NT2/D1 (cell line): ENCODE results near the gene CYP2B6.

Source experiments
- DNase-seq: peaks from one replicate; pipeline ENCODE4 v3.0.0-alpha.2; 2011; ENCODE audit warnings: low read depth, low spot score
- H3K27me3 ChIP-seq: 2 replicates; pipeline ENCODE4 v1.6.0; 2011; ENCODE audit warnings: mild to moderate bottlenecking; ENCODE audit not compliant: insufficient read length, insufficient read depth
- H3K36me3 ChIP-seq: 2 replicates; pipeline ENCODE4 v1.6.1; 2011; ENCODE audit warnings: mild to moderate bottlenecking, low read length, mixed read lengths; ENCODE audit not compliant: insufficient read depth, insufficient read length
- H3K4me1 ChIP-seq: 2 replicates; pipeline ENCODE4 v1.5.1; 2011; ENCODE audit not compliant: insufficient read depth, insufficient read length
- H3K4me3 ChIP-seq: 2 replicates; pipeline ENCODE4 v1.5.1; 2011; ENCODE audit warnings: low read depth; ENCODE audit not compliant: insufficient read length
- H3K9ac ChIP-seq: 2 replicates; pipeline ENCODE4 v1.6.0; 2011; ENCODE audit warnings: low read depth; ENCODE audit not compliant: insufficient read length
- H3K9me3 ChIP-seq: 2 replicates; pipeline ENCODE4 v1.5.1; 2011; ENCODE audit warnings: mild to moderate bottlenecking, low read length; ENCODE audit not compliant: insufficient read depth
- SUZ12 ChIP-seq: IDR thresholded peaks from 2 replicates; pipeline ENCODE4 v1.6.1; 2011; ENCODE audit not compliant: insufficient read length, insufficient read depth; ENCODE audit errors: extremely low read depth
- YY1 ChIP-seq: IDR thresholded peaks from 2 replicates; pipeline ENCODE4 v1.6.1; 2011; ENCODE audit not compliant: insufficient read length, insufficient read depth
- ZNF274 ChIP-seq: IDR thresholded peaks from 2 replicates; pipeline ENCODE4 v1.6.1; 2011; ENCODE audit warnings: mild to moderate bottlenecking, low read depth, low read length

The CYP2B6 gene

DNA sequence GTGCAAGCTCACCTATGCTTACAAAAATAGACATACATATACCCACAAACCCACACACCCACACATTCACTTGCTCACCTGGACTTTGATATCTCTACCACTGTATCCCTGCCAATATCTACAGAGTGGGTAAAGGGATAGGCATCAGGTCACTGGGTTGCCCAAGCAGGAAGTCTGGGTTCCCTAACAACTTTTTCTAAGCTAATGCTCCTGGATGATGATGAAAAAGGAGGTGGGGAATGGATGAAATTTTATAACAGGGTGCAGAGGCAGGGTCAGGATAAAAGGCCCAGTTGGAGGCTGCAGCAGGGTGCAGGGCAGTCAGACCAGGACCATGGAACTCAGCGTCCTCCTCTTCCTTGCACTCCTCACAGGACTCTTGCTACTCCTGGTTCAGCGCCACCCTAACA lies at the start of gene CYP2B6:
Gene CYP2B6, plus strand, starts transcription at position 311 of the 410 bp plus-strand sequence. Its CDS starts 24 bp downstream, at position 335.
- no peak for DNase-seq
- Histone ChIP-seq H3K27me3 (no peaks in the 10 kb centered on the region), H3K4me1 (no peaks in the 10 kb centered on the region), H3K9me3 (no peaks in the 10 kb centered on the region), H3K4me3 (no peak within 1 kb of the TSS), H3K9ac (no peak within 1 kb of the TSS), H3K36me3 (no peaks in the 10 kb centered on the region)
- TF ChIP-seq ZNF274 (no peak), SUZ12 (no peak), YY1 (no peak)

DNA sequence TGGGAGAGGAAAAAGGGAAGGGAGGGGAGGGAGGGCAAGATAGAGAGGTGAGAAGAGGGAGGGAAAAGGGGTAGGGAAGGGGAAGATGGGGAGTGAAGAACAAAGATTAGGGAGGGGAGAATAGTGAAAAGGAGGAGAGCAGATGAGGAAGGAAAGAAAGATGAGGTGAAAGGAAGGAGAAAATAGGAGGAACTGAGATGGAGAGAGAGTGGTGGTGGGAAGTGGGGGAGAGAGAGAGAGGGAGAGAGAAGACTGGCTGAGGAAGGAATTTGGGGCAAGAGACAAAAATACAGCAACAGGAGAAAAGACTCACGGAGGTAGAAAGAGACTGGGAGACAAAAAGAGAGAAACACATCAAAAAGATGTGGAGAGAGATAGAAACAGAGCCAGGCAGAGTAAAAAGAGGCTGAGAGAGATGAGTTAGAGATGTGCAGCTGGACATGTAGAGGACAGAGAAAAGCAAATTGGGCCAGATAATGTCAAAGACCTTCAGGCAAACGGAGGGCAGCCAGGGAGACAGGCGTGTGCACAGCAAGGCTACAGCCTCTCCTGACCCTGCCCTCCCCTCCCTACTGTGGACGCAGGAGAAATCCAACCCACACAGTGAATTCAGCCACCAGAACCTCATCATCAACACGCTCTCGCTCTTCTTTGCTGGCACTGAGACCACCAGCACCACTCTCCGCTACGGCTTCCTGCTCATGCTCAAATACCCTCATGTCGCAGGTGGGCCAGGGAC lies 49.4 kb upstream of the CYP2B6 start:
- H3K36me3 ChIP-seq: no peaks in the 10 kb centered on the region
- no peaks in the 10 kb centered on the region for H3K4me1 ChIP-seq
- TF ChIP-seq SUZ12 (no peak), YY1 (no peak), ZNF274 (no peak)
- no peak overlapping the region for H3K9ac ChIP-seq
- no peak for DNase-seq
- H3K4me3 ChIP-seq: no peak overlapping the region
- H3K9me3 ChIP-seq: no peaks in the 10 kb centered on the region
- peaks cover 4% of the 10 kb centered on the region for H3K27me3 ChIP-seq

DNA sequence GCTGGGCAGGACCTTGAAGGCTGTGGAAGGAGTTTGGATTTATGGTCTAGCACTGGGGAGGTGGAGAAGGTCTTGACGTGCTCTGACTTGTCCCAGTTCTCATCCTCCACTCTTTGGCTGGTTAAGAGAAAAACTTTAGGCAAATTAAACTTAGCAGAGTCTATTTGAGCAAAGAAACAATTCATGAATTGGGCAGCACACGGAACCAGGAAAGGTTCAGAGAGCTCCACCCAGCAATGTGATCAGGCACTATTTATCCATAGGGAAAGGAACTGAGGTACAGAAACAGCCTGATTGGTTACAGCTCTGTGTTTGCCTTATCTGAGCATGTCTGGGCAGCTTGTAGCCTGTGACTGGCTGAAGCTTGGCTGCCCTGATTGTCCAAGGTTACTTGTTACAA lies 45.4 kb upstream of the CYP2B6 start:
- no peaks in the 10 kb centered on the region for H3K4me1 ChIP-seq
- H3K9me3 ChIP-seq: no peaks in the 10 kb centered on the region
- no peaks in the 10 kb centered on the region for H3K36me3 ChIP-seq
- H3K4me3 ChIP-seq: no peak overlapping the region
- no peaks in the 10 kb centered on the region for H3K27me3 ChIP-seq
- H3K9ac ChIP-seq: no peak overlapping the region
- no peak for DNase-seq
- TF ChIP-seq SUZ12 (no peak), ZNF274 (no peak), YY1 (no peak)

DNA sequence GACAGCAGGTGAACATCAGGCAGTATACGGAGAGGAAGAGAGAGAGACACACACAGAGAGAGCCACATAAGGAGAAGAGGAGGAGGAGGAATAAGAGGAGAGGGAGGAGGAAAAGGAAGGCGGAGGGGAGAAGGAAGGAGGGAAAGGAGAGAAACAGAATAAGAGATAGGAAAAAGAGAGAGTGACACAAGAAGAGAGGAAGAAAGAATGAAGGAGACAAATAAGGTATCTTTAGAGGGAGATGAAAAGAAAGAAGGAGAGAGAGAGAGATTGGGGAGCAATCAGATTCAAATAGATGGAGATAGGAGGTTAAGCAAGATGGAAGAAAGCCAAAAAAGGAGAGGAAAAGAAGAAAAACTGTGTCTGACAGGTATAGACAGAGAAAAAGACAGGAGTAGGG lies 44.0 kb upstream of the CYP2B6 start:
- Histone ChIP-seq H3K36me3 (no peaks in the 10 kb centered on the region), H3K27me3 (no peaks in the 10 kb centered on the region), H3K4me3 (no peak overlapping the region), H3K9me3 (no peaks in the 10 kb centered on the region; the same call in 1 of the 2 replicates), H3K4me1 (no peaks in the 10 kb centered on the region), H3K9ac (no peak overlapping the region)
- no peak for TF ChIP-seq SUZ12
- TF ChIP-seq ZNF274: no peak
- no peak for TF ChIP-seq YY1
- DNase-seq: no peak

DNA sequence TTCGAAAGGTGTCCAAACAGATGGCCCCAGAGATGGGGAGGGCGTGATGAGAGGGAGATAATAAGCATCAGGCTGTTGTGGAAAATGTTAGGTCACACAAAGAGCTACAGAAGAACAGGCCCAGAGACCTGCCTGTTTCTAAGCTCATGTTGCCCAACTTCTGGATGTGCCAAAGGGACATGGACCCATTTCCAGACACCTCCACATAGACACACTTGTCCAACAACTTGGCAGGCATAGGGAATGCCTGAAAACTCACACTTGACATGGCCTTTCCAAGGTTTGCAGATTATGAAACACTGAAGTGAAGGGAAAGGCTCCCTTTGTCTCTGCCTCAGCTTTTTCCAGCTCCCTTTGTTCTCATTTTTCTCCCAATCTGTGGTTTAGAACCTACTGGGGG lies 43.5 kb upstream of the CYP2B6 start:
- H3K9me3 ChIP-seq: peaks cover under 1% of the 10 kb centered on the region
- H3K27me3 ChIP-seq: no peaks in the 10 kb centered on the region
- no peak for DNase-seq
- no peaks in the 10 kb centered on the region for H3K4me1 ChIP-seq
- no peaks in the 10 kb centered on the region for H3K36me3 ChIP-seq
- TF ChIP-seq SUZ12 (no peak), ZNF274 (no peak)
- H3K9ac ChIP-seq: no peak overlapping the region
- no peak overlapping the region for H3K4me3 ChIP-seq

DNA sequence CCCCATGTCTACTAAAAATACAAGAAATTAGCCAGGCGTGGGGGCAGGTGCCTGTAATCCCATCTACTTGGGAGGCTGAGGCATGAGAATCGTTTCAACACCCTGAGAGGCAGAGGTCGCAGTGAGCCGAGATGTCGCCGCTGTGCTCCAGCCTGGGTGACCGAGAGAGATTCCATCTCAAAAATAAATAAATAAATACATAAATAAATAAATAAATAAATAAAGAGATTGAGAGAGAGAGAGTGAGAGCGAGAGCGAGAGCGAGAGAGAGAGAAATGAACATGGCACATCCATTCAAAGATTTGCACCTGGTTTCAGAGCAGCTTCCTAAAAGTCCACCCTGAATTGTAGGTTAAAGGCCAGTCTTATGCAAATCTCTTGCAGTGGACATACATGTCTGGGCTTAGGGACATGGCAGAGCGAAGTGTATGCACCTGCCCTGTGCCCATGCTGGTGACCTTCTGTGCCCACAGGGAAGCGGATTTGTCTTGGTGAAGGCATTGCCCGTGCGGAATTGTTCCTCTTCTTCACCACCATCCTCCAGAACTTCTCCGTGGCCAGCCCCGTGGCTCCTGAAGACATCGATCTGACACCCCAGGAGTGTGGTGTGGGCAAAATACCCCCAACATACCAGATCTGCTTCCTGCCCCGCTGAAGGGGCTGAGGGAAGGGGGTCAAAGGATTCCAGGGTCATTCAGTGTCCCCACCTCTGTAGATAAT lies 42.3 kb upstream of the CYP2B6 start:
- TF ChIP-seq ZNF274 (no peak), SUZ12 (no peak), YY1 (no peak)
- Histone ChIP-seq H3K4me1 (no peaks in the 10 kb centered on the region), H3K36me3 (no peaks in the 10 kb centered on the region), H3K9ac (no peak overlapping the region), H3K27me3 (no peaks in the 10 kb centered on the region), H3K4me3 (no peak overlapping the region), H3K9me3 (peaks cover 12% of the 10 kb centered on the region)
- DNase-seq: no peak

DNA sequence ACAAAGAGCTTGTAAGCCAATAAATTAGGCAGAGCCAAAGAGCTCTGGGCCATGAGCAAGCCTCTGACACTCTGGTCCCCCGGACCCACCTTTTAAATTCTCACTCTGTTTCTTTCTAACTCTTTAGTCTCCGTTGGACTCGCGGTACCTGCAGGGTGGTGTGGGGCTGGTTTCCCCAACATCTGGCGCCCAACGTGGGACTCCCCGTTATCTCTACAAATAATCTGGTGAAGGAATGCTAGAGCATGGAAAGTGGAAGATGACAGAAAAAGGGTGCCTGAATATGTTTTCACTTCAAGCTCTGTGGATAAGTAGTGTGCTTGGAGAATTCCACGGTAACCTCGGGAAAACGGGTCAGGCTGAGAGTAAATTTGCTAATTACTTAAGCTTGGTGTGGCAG lies 36.5 kb upstream of the CYP2B6 start:
- H3K9me3 ChIP-seq: peaks cover 37% of the 10 kb centered on the region
- H3K36me3 ChIP-seq: no peaks in the 10 kb centered on the region
- H3K4me3 ChIP-seq: no peak overlapping the region
- peaks cover 5% of the 10 kb centered on the region for H3K27me3 ChIP-seq
- H3K4me1 ChIP-seq: no peaks in the 10 kb centered on the region
- no peak overlapping the region for H3K9ac ChIP-seq
- no peak for DNase-seq
- no peak for TF ChIP-seq SUZ12
